Progenitor cell of endocrine pancreas (in vitro differentiated cells): Measurements from ENCODE around the gene SPON1. TPM values are rescaled to one million over a fixed set of nuclear protein-coding genes. Genes with fewer than 3 reads are reported as not detected.

Experiments
- DNase-seq: peaks from one replicate; pipeline ENCODE4 v3.0.0; 2021; ENCODE audit warnings: low spot score; ENCODE audit not compliant: unreplicated experiment
- H3K27ac Mint-ChIP-seq: 2 replicates; pipeline ENCODE4 v1.8.0; 2021; ENCODE audit warnings: mild to moderate bottlenecking, moderate library complexity, mixed read lengths
- H3K27me3 Mint-ChIP-seq: 2 replicates; pipeline ENCODE4 v1.8.0; 2021; ENCODE audit warnings: mixed read lengths
- H3K36me3 Mint-ChIP-seq: 2 replicates; pipeline ENCODE4 v1.8.0; 2022; ENCODE audit warnings: mixed read lengths; ENCODE audit not compliant: insufficient read depth
- H3K4me1 Mint-ChIP-seq: 2 replicates; pipeline ENCODE4 v1.8.0; 2021; ENCODE audit warnings: low read depth, mixed read lengths
- H3K4me3 Mint-ChIP-seq: 2 replicates; pipeline ENCODE4 v1.8.0; 2021; ENCODE audit warnings: low read depth, mild to moderate bottlenecking, moderate library complexity, mixed read lengths
- H3K9me3 Mint-ChIP-seq: 2 replicates; pipeline ENCODE4 v1.8.0; 2021; ENCODE audit warnings: low read depth, mixed read lengths
- CTCF ChIP-seq: fragments of 200-600 bp; sonication (generic); IDR thresholded peaks from one replicate; pipeline ENCODE4 v1.5.0; 2021; ENCODE audit warnings: antibody characterized with exemption, mild to moderate bottlenecking; ENCODE audit not compliant: unreplicated experiment
- total RNA-seq: library from RNA; stranded (reverse); gene quantifications from 2 replicates; pipeline ENCODE4 v1.2.1, GENCODE V29; 2021

The SPON1 gene
- total RNA-seq, 1 donor from 2014 or later, result 13.7 TPM

GRCh38 chr11:14095882-14096281 lies 133.4 kb downstream of the SPON1 start:
- H3K4me3 Mint-ChIP-seq, result no peak overlapping the region
- peaks cover 8% of the 10 kb centered on the region for H3K27me3 Mint-ChIP-seq
- TF ChIP-seq CTCF, result no peak
- H3K27ac Mint-ChIP-seq, result no peak overlapping the region
- DNase-seq, result no peak
- H3K4me1 Mint-ChIP-seq, result no peaks in the 10 kb centered on the region
- H3K36me3 Mint-ChIP-seq, result no peaks in the 10 kb centered on the region
- H3K9me3 Mint-ChIP-seq, result no peaks in the 10 kb centered on the region

- Mint-ChIP-seq H3K4me1 (no peaks in the 10 kb centered on the region), H3K4me3 (no peak overlapping the region), H3K27me3 (peaks cover 8% of the 10 kb centered on the region), H3K27ac (no peak overlapping the region), H3K9me3 (no peaks in the 10 kb centered on the region), H3K36me3 (no peaks in the 10 kb centered on the region)
- DNase-seq, result no peak
- TF ChIP-seq CTCF, result no peak
Observed at GRCh38 chr11:14096606-14097005, 134.1 kb downstream of the SPON1 start.

- Mint-ChIP-seq H3K27ac (no peak overlapping the region), H3K36me3 (no peaks in the 10 kb centered on the region), H3K27me3 (peaks cover 4% of the 10 kb centered on the region), H3K4me1 (no peaks in the 10 kb centered on the region), H3K4me3 (no peak overlapping the region), H3K9me3 (no peaks in the 10 kb centered on the region)
- no peak for TF ChIP-seq CTCF
- no peak for DNase-seq
Observed at GRCh38 chr11:14101388-14101787, 138.9 kb downstream of the SPON1 start.

- H3K4me3 Mint-ChIP-seq, result no peak overlapping the region
- no peaks in the 10 kb centered on the region for H3K36me3 Mint-ChIP-seq
- no peaks in the 10 kb centered on the region for H3K4me1 Mint-ChIP-seq
- no peak overlapping the region for H3K27ac Mint-ChIP-seq
- H3K27me3 Mint-ChIP-seq, result no peaks in the 10 kb centered on the region
- TF ChIP-seq CTCF, result no peak
- no peaks in the 10 kb centered on the region for H3K9me3 Mint-ChIP-seq
- DNase-seq, result no peak
Observed at GRCh38 chr11:14102766-14103165, 140.2 kb downstream of the SPON1 start.

- no peak overlapping the region for H3K27ac Mint-ChIP-seq
Observed at GRCh38 chr11:14105446-14105845, 142.9 kb downstream of the SPON1 start.

More at GRCh38 chr11:14105446-14105845, 142.9 kb downstream of the SPON1 start:
- TF ChIP-seq CTCF, result no peak
- Mint-ChIP-seq H3K4me1 (no peaks in the 10 kb centered on the region), H3K4me3 (no peak overlapping the region), H3K9me3 (no peaks in the 10 kb centered on the region), H3K36me3 (no peaks in the 10 kb centered on the region), H3K27me3 (no peaks in the 10 kb centered on the region)
- DNase-seq, result no peak
